H1 (cell line): Measurements from ENCODE around the gene IFITM10. TPM values are rescaled to one million over a fixed set of nuclear protein-coding genes. Genes with fewer than 3 reads are reported as not detected.

Experiments
- CTCF ChIA-PET: fragments of 300-600 bp; sonication (Branson Sonifier 250); formaldehyde crosslinking; loops from one replicate; lab custom pipeline; 2021; ENCODE audit not compliant: partially characterized antibody; lab: Charles Lee
- POLR2A ChIA-PET: fragments of 300-600 bp; sonication (Branson Sonifier 250); formaldehyde crosslinking; loops from one replicate; lab custom pipeline; 2021; ENCODE audit warnings: inconsistent platforms; ENCODE audit not compliant: partially characterized antibody; lab: Charles Lee
- DNase-seq, 2 experiments: peaks; one replicate each; pipeline versions ENCODE4 v3.0.0 to v3.0.0-alpha.2; 2010 to 2022; ENCODE audit warnings: low spot score in 2 of 2, low read depth in 1 of 2, mixed read lengths in 1 of 2
- FAIRE-seq: peaks from 2 replicates; lab custom pipeline; 2011; peaks lifted over from hg19 to GRCh38; lab: Jason Lieb, UNC
- H2AFZ ChIP-seq: 2 replicates; pipeline ENCODE4 v1.8.1; 2012; ENCODE audit warnings: low read length, inconsistent platforms
- H2AK5ac ChIP-seq: 2 replicates; pipeline ENCODE4 v1.6.1; 2013; ENCODE audit warnings: low read depth, low read length
- H2BK120ac ChIP-seq: replicated peaks from 2 replicates; pipeline ENCODE3; 2013; ENCODE audit warnings: low read depth, low read length, inconsistent platforms
- H2BK12ac ChIP-seq: 2 replicates; pipeline ENCODE4 v1.6.1; 2013; ENCODE audit warnings: low read depth, low read length
- H2BK15ac ChIP-seq: 2 replicates; pipeline ENCODE4 v1.6.1; 2013; ENCODE audit warnings: low read length
- H2BK20ac ChIP-seq: 2 replicates; pipeline ENCODE4 v1.6.1; 2013; ENCODE audit warnings: low read length
- H2BK5ac ChIP-seq: 2 replicates; pipeline ENCODE4 v1.6.1; 2013; ENCODE audit warnings: low read depth, low read length
- H3K14ac ChIP-seq: 2 replicates; pipeline ENCODE4 v1.6.1; 2013; ENCODE audit warnings: inconsistent platforms; ENCODE audit not compliant: insufficient read length
- H3K18ac ChIP-seq: 2 replicates; pipeline ENCODE4 v1.6.1; 2013; ENCODE audit warnings: low read length; ENCODE audit errors: extremely low read depth
- H3K23ac ChIP-seq: 2 replicates; pipeline ENCODE4 v1.6.1; 2013; ENCODE audit warnings: inconsistent platforms; ENCODE audit not compliant: insufficient read length
- H3K23me2 ChIP-seq: 2 replicates; pipeline ENCODE4 v1.6.1; 2013; ENCODE audit warnings: low read depth, low read length
- H3K27ac ChIP-seq: 2 replicates; pipeline ENCODE4 v1.6.1; 2011; ENCODE audit warnings: low read depth, low read length, inconsistent platforms
- H3K27me3 ChIP-seq, 4 experiments: replicated peaks in 1 of 4; 1 replicate in 1 of 4; 2 replicates in 3 of 4; pipeline versions ENCODE4 v1.6.1 to v1.8.1; 2011 to 2013; ENCODE audit warnings: low read length in 3 of 4, mild to moderate bottlenecking in 3 of 4, inconsistent platforms in 2 of 4, mixed read lengths in 2 of 4, moderate library complexity in 1 of 4; ENCODE audit not compliant: control insufficient read depth in 3 of 4, insufficient read depth in 3 of 4; ENCODE audit errors: extremely low read depth in 1 of 4
- H3K36me3 ChIP-seq, 4 experiments: 2 replicates each; pipeline versions ENCODE4 v1.6.1 to v1.8.1; 2011 to 2013; ENCODE audit warnings: mild to moderate bottlenecking in 4 of 4, low read length in 3 of 4, moderate library complexity in 2 of 4, control low read depth in 1 of 4, inconsistent platforms in 1 of 4; ENCODE audit not compliant: insufficient read depth in 4 of 4, control insufficient read depth in 2 of 4
- H3K4ac ChIP-seq: replicated peaks from 2 replicates; pipeline ENCODE3; 2013; ENCODE audit warnings: low read length, low read depth, mixed read lengths, inconsistent platforms; ENCODE audit not compliant: insufficient read length
- H3K4me1 ChIP-seq, 4 experiments: replicated peaks in 1 of 4; 1 replicate in 1 of 4; 2 replicates in 3 of 4; pipeline versions ENCODE4 v1.6.1 to v1.8.1; 2011 to 2013; ENCODE audit warnings: low read length in 3 of 4, inconsistent platforms in 2 of 4, mixed read lengths in 1 of 4; ENCODE audit not compliant: insufficient read depth in 4 of 4, control insufficient read depth in 3 of 4
- H3K4me2 ChIP-seq, 2 experiments: 2 replicates each; pipeline versions ENCODE4 v1.6.1 to v1.8.1; 2011 to 2013; ENCODE audit warnings: low read depth in 2 of 2, low read length in 2 of 2, control low read depth in 1 of 2, inconsistent platforms in 1 of 2, mild to moderate bottlenecking in 1 of 2; ENCODE audit not compliant: insufficient read depth in 1 of 2
- H3K4me3 ChIP-seq, 4 experiments: fragments of 200-600, 300-600 bp in 1 of 4; sonication (generic), shearing (Covaris generic), sonication (Bioruptor Twin) in 1 of 4; 2 replicates each; pipeline versions ENCODE4 v1.5.1 to v1.8.1; 2011 to 2016; ENCODE audit warnings: low read length in 4 of 4, low read depth in 3 of 4, control low read depth in 2 of 4, inconsistent platforms in 2 of 4, mild to moderate bottlenecking in 2 of 4, mixed read lengths in 1 of 4, moderate library complexity in 1 of 4; ENCODE audit not compliant: insufficient read depth in 2 of 4; ENCODE audit errors: extremely low read depth in 1 of 4
- H3K56ac ChIP-seq: replicated peaks from 2 replicates; pipeline ENCODE3; 2013; ENCODE audit warnings: low read depth, mild to moderate bottlenecking, mixed read lengths, low read length, inconsistent platforms; ENCODE audit not compliant: insufficient read length
- H3K79me1 ChIP-seq: 2 replicates; pipeline ENCODE4 v1.6.1; 2013; ENCODE audit warnings: low read depth, low read length, control low read depth
- H3K79me2 ChIP-seq, 2 experiments: 2 replicates each; pipeline versions ENCODE4 v1.6.1 to v1.8.1; 2012 to 2013; ENCODE audit warnings: low read length in 2 of 2, mild to moderate bottlenecking in 2 of 2, inconsistent platforms in 1 of 2; ENCODE audit not compliant: insufficient read depth in 2 of 2, control insufficient read depth in 1 of 2
- H3K9ac ChIP-seq, 4 experiments: replicated peaks in 1 of 4; 1 replicate in 1 of 4; 2 replicates in 3 of 4; pipeline versions ENCODE4 v1.6.1 to v1.8.1; 2011 to 2013; ENCODE audit warnings: low read depth in 3 of 4, low read length in 3 of 4, control low read depth in 2 of 4, mild to moderate bottlenecking in 2 of 4, moderate library complexity in 2 of 4, inconsistent platforms in 1 of 4; ENCODE audit errors: extremely low read depth in 1 of 4
- H3K9me3 ChIP-seq, 2 experiments: 2 replicates each; pipeline versions ENCODE4 v1.6.1 to v1.8.1; 2012 to 2013; ENCODE audit warnings: mild to moderate bottlenecking in 2 of 2, moderate library complexity in 2 of 2, control low read depth in 1 of 2, inconsistent platforms in 1 of 2, low read depth in 1 of 2, low read length in 1 of 2, mixed read lengths in 1 of 2; ENCODE audit not compliant: insufficient read depth in 2 of 2
- H4K20me1 ChIP-seq, 2 experiments: replicated peaks in 1 of 2; 2 replicates each; pipeline versions ENCODE3 to v1.8.1; 2011 to 2013; ENCODE audit warnings: inconsistent platforms in 2 of 2, low read length in 2 of 2, mild to moderate bottlenecking in 1 of 2; ENCODE audit not compliant: insufficient read depth in 2 of 2, control insufficient read depth in 1 of 2
- H4K5ac ChIP-seq: 2 replicates; pipeline ENCODE4 v1.6.1; 2013; ENCODE audit warnings: low read length, low read depth, mixed read lengths, inconsistent platforms; ENCODE audit not compliant: insufficient read length
- H4K8ac ChIP-seq: 2 replicates; pipeline ENCODE4 v1.8.0; 2013; ENCODE audit warnings: mild to moderate bottlenecking, moderate library complexity, low read length, inconsistent platforms; ENCODE audit not compliant: insufficient read depth; ENCODE audit errors: extremely low read depth
- H4K91ac ChIP-seq: replicated peaks from 2 replicates; pipeline ENCODE3; 2013; ENCODE audit warnings: low read length, mixed read lengths, inconsistent platforms; ENCODE audit not compliant: insufficient read length
- BCL11A ChIP-seq, 2 experiments: IDR thresholded peaks; one replicate each; pipeline ENCODE4 v1.6.1; 2011; ENCODE audit warnings: low read depth in 2 of 2, low read length in 2 of 2, mild to moderate bottlenecking in 2 of 2
- CTBP2 ChIP-seq: IDR thresholded peaks from 2 replicates; pipeline ENCODE4 v1.7.0; 2011; ENCODE audit warnings: borderline replicate concordance, mild to moderate bottlenecking, moderate library complexity, mixed read lengths, low read length; ENCODE audit not compliant: insufficient read depth, insufficient read length
- GABPA ChIP-seq: IDR thresholded peaks from 2 replicates; pipeline ENCODE4 v1.6.1; 2011; ENCODE audit warnings: mild to moderate bottlenecking, low read length, moderate library complexity, borderline replicate concordance; ENCODE audit not compliant: insufficient read depth
- JUN ChIP-seq: IDR thresholded peaks from 2 replicates; pipeline ENCODE4 v1.6.1; 2011; ENCODE audit warnings: low read depth, mild to moderate bottlenecking, improper control_type of control experiment, low read length
- JUND ChIP-seq: IDR thresholded peaks from 2 replicates; pipeline ENCODE4 v1.6.1; 2011; ENCODE audit warnings: mild to moderate bottlenecking, improper control_type of control experiment, low read length
- KDM1A ChIP-seq: fragments of 200-600, 300-600 bp; sonication (generic); IDR thresholded peaks from 2 replicates; pipeline ENCODE4 v1.7.1; 2016; ENCODE audit warnings: mild to moderate bottlenecking, low read length, borderline replicate concordance
- RFX5 ChIP-seq: IDR thresholded peaks from 2 replicates; pipeline ENCODE4 v1.6.1; 2011; ENCODE audit warnings: low read depth, low read length, improper control_type of control experiment, borderline replicate concordance
- RXRA ChIP-seq: IDR thresholded peaks from 2 replicates; pipeline ENCODE4 v1.6.1; 2011; ENCODE audit warnings: low read depth, mild to moderate bottlenecking, low read length, moderate library complexity; ENCODE audit not compliant: insufficient read depth
- TCF12 ChIP-seq: IDR thresholded peaks from 2 replicates; pipeline ENCODE4 v1.6.1; 2011; ENCODE audit warnings: low read depth, mild to moderate bottlenecking, low read length
- WGBS, 2 experiments: shearing (Covaris generic) in 1 of 2; methylation state at CpG; one replicate each; pipeline versions ENCODE4 v1.1.6 to v1.1.7; 2013 to 2015; ENCODE audit warnings: low lambda C conversion rate in 2 of 2, mixed read lengths in 2 of 2, inconsistent platforms in 1 of 2, low coverage in 1 of 2, missing lambda C conversion rate in 1 of 2; ENCODE audit not compliant: insufficient replicate concordance in 2 of 2, insufficient coverage in 1 of 2, insufficient read length in 1 of 2; ENCODE audit errors: extremely low coverage in 1 of 2, missing lambda C conversion rate in 1 of 2; 5-methylcytosine and 5-hydroxymethylcytosine counted together
- polyA plus RNA-seq, 7 experiments: library from polyadenylated mRNA; depleted of rRNA in 3 of 7; stranded (reverse) in 5 of 7; unstranded in 2 of 7; fragments of >200 nt in 5 of 7; fragments of 200-250 nt in 2 of 7; gene quantifications; 1 replicate in 5 of 7; 2 replicates in 1 of 7; 4 replicates in 1 of 7; pipeline versions ENCODE4 v1.2.1 to v1.2.3, GENCODE V29; 2011 to 2013; ENCODE audit warnings: missing spikeins in 2 of 7, mixed read lengths in 2 of 7
- total RNA-seq: library from RNA; stranded (reverse); fragmentation: NEBNext Ultra II Directional; extraction: Animal tissue kit (Norgen Biotek cat#: 25700); gene quantifications from 2 replicates; pipeline ENCODE4 v1.2.1, GENCODE V29; 2021

Gene IFITM10
- total and polyA plus RNA-seq, 2 of the 8 experiments (the other 6 are each of a cell fraction or from before 2014, with no cell fraction given) = 0.08 to 0.22 TPM

DNA sequence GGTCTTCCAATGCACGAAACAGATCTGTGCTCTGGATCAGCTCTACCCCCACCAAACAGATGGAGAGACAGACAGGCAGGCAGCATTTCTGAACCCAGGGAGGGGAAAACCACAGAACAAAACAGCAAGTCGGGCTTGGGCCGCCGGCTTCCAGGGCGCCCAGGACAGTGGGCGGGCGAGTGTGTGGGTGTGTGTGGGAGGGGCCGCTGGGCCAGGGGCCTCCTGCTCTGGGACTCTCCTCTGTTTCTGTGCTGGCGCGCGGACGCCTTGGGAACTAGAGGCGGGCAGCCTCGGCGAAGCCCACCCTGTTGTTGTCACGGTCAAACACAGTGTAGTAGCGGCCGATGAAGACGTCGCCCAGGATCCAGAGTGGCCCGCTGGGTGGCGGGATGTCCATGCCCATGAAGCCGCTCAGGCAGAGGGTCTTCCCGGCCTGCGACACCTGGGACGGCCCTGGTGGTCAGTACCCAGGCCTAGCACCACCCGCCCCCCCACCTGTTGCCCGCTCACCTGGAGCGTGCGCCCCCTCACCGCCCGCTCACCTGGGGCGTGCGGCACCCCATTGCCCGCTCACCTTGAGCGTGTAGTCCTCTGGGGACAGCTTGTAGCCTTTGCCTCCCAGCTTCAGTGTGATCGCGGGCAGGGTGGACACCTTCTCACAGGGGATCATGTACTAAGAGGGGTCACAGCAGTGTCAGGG lies 3.0 kb upstream of the IFITM10 start:
- no peak overlapping the region for H3K9ac ChIP-seq
- H3K79me1 ChIP-seq = no peaks in the 10 kb centered on the region
- H4K5ac ChIP-seq = no peak overlapping the region
- CTCF ChIA-PET = interaction anchor here (1.1 kb wide), 1 partner anchor 60 kb away, joined by 3 read pairs; no protein-coding TSS in a partner anchor
- H3K4ac ChIP-seq = no peak overlapping the region
- no peaks in the 10 kb centered on the region for H3K79me2 ChIP-seq
- H3K27me3 ChIP-seq = peaks cover 5 to 20% (median 16%) of the 10 kb centered on the region in 4 experiments; a peak in 6 of 7 replicates
- no peak overlapping the region for H3K23ac ChIP-seq
- H2AK5ac ChIP-seq = no peak overlapping the region
- POLR2A ChIA-PET = interaction anchor here (2.1 kb wide), 1 partner anchor 11 kb away, joined by 5 read pairs; the partner anchor contains the start of gene CTSD
- H3K4me3 ChIP-seq = no peak overlapping the region
- H3K4me2 ChIP-seq = no peak overlapping the region
- peaks cover 8 to 13% of the 10 kb centered on the region in 2 experiments for H4K20me1 ChIP-seq
- FAIRE-seq (no peak), DNase-seq (no peak)
- H2BK5ac ChIP-seq = no peak overlapping the region
- no peak overlapping the region for H2AFZ ChIP-seq
- no peaks in the 10 kb centered on the region for H3K9me3 ChIP-seq
- no peak overlapping the region for H3K14ac ChIP-seq
- peaks cover 0 to 20% (median 4%) of the 10 kb centered on the region in 4 experiments; a peak in 3 of 8 replicates for H3K36me3 ChIP-seq
- no peak overlapping the region for H2BK20ac ChIP-seq
- H4K91ac ChIP-seq = no peak overlapping the region
- no peak overlapping the region for H2BK120ac ChIP-seq
- H2BK15ac ChIP-seq = no peak overlapping the region
- no peak overlapping the region for H2BK12ac ChIP-seq
- peaks cover 8% of the 10 kb centered on the region; the same call in 1 of the 2 replicates for H3K23me2 ChIP-seq
- H3K56ac ChIP-seq = no peak overlapping the region
- H3K18ac ChIP-seq = no peak overlapping the region
- no peak overlapping the region for H3K27ac ChIP-seq
- WGBS, 2 experiments = 89% methylated on average over 18 of the region's 38 CpGs; no CpG with 5 or more reads in 1 of the 2 experiments
- H3K4me1 ChIP-seq = peaks cover 0 to 13% (median 4%) of the 10 kb centered on the region in 4 experiments; a peak in 3 of 7 replicates
- no peak overlapping the region for H4K8ac ChIP-seq
- TF ChIP-seq KDM1A (no peak), JUN (no peak), RXRA (no peak), TCF12 (no peak), RFX5 (no peak), BCL11A (IDR thresholded peaks at IDR 0.05; ENCODE audit: low read depth in 2 of 2, low read length in 2 of 2) (no peak), GABPA (no peak), CTBP2 (no peak), JUND (no peak)
